Common myeloid progenitor, CD34-positive (primary cell): ENCODE measurements around the gene DDX17.
"Not testable (repeated sequence)": the region's sequence is repeated elsewhere in the genome, so short reads cannot be mapped to it uniquely, and the experiment has no call there.

ENCODE experiments used
- CTCF ChIA-PET: fragments of 350-600 bp; sonication (Branson Sonifier 250); formaldehyde crosslinking; loops from one replicate; lab custom pipeline; 2021; ENCODE audit warnings: antibody characterized with exemption; lab: Charles Lee
- POLR2A ChIA-PET: fragments of 350-600 bp; sonication (Branson Sonifier 250); formaldehyde crosslinking; loops from one replicate; lab custom pipeline; 2021; ENCODE audit warnings: antibody characterized with exemption; lab: Charles Lee
- DNase-seq, 3 donors: peaks; one replicate each; pipeline versions ENCODE4 v3.0.0 to v3.0.0-alpha.2; 2013
- H3K27ac ChIP-seq, 2 experiments: 1 replicate in 1 of 2; 2 replicates in 1 of 2; pipeline ENCODE4 v1.7.0; 2013; ENCODE audit warnings: inconsistent platforms in 2 of 2, low read length in 2 of 2, mild to moderate bottlenecking in 2 of 2, low read depth in 1 of 2, moderate library complexity in 1 of 2; ENCODE audit not compliant: severe bottlenecking in 2 of 2, insufficient read depth in 1 of 2, poor library complexity in 1 of 2
- H3K27me3 ChIP-seq, 5 experiments: replicated peaks in 2 of 5; 1 replicate in 3 of 5; 2 replicates in 2 of 5; pipeline versions ENCODE4 v1.6.1 to v1.7.0; 2013; ENCODE audit warnings: low read length in 4 of 5, mild to moderate bottlenecking in 2 of 5, moderate library complexity in 2 of 5, inconsistent platforms in 1 of 5; ENCODE audit not compliant: insufficient read depth in 5 of 5, control insufficient read depth in 4 of 5
- H3K36me3 ChIP-seq, 4 experiments: 1 replicate in 2 of 4; 2 replicates in 2 of 4; pipeline versions ENCODE4 v1.6.1 to v1.7.0; 2013; ENCODE audit warnings: low read length in 3 of 4, control low read depth in 1 of 4, mild to moderate bottlenecking in 1 of 4; ENCODE audit not compliant: control insufficient read depth in 4 of 4, insufficient read depth in 4 of 4
- H3K4me1 ChIP-seq, 4 experiments: 1 replicate in 3 of 4; 2 replicates in 1 of 4; pipeline versions ENCODE4 v1.6.1 to v1.7.1; 2013; ENCODE audit warnings: low read length in 3 of 4, mild to moderate bottlenecking in 3 of 4, control low read depth in 1 of 4, inconsistent platforms in 1 of 4, moderate library complexity in 1 of 4; ENCODE audit not compliant: control insufficient read depth in 4 of 4, insufficient read depth in 4 of 4; ENCODE audit errors: control extremely low read depth in 1 of 4
- H3K4me3 ChIP-seq, 7 experiments: 1 replicate in 4 of 7; 2 replicates in 3 of 7; pipeline versions ENCODE4 v1.5.1 to v1.7.0; 2013; ENCODE audit warnings: mild to moderate bottlenecking in 7 of 7, low read length in 6 of 7, moderate library complexity in 6 of 7, inconsistent platforms in 2 of 7, low read depth in 2 of 7, control low read depth in 1 of 7; ENCODE audit not compliant: insufficient read depth in 4 of 7, control insufficient read depth in 1 of 7; ENCODE audit errors: extremely low read depth in 1 of 7
- H3K9me3 ChIP-seq, 5 experiments: 1 replicate in 4 of 5; 2 replicates in 1 of 5; pipeline versions ENCODE4 v1.6.1 to v1.7.1; 2013; ENCODE audit warnings: low read length in 4 of 5, mild to moderate bottlenecking in 2 of 5, inconsistent platforms in 1 of 5, low read depth in 1 of 5, moderate library complexity in 1 of 5; ENCODE audit not compliant: control insufficient read depth in 4 of 5, insufficient read depth in 2 of 5; ENCODE audit errors: control extremely low read depth in 1 of 5
- WGBS: methylation state at CpG from one replicate; pipeline ENCODE4 v1.1.5; 2013; ENCODE audit not compliant: insufficient coverage; 5-methylcytosine and 5-hydroxymethylcytosine counted together

The DDX17 gene

DNA sequence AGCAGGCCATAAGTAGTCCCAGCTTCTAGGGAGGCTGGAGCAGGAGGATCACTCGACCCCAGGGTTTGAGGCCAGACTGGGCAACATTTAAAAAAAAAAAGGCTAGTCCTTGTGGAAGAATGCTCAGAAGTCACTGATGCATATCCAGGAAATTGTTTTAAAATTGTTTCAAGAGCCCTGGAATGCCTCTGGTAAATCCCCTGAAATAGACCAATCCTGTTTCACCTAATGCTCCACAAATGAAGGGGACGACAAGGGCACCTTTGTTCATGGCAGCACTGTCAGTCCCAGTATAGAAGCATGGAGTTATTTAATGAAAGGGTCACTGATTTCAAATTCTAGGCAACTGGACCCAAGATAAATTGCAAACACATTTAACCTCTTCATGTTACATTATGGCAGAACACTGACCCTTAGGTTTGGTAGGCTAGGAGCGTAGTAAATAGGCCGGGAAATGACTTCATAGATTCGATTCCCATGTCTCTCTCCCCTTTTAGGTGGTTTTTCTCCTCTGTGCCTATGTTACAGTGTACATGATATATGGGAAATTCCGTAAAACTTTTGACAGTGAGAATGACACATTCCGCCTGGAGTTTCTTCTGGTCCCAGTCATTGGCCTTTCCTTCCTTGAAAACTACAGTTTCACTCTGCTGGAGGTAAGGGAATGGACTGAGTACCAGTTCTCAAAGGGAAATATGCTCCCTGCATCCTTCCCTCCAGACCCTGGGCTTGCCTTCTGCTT lies 26.8 kb downstream of the DDX17 start:
- Histone ChIP-seq H3K27ac (no peak overlapping the region), H3K4me3 (no peak overlapping the region), H3K27me3 (no peaks in the 10 kb centered on the region), H3K36me3 (peaks cover 15 to 43% (median 31%) of the 10 kb centered on the region in 4 experiments), H3K4me1 (no peaks in the 10 kb centered on the region), H3K9me3 (no peaks in the 10 kb centered on the region)
- CTCF ChIA-PET: interaction anchor here (0.5 to 1.5 kb wide), 3 partner anchors 12 to 49 kb away, joined by 3 to 5 read pairs (median 3); no protein-coding TSS in a partner anchor
- POLR2A ChIA-PET: no interaction called here
- DNase-seq: no peak
- WGBS: 95% methylated on average over 3 of the region's 7 CpGs

DNA sequence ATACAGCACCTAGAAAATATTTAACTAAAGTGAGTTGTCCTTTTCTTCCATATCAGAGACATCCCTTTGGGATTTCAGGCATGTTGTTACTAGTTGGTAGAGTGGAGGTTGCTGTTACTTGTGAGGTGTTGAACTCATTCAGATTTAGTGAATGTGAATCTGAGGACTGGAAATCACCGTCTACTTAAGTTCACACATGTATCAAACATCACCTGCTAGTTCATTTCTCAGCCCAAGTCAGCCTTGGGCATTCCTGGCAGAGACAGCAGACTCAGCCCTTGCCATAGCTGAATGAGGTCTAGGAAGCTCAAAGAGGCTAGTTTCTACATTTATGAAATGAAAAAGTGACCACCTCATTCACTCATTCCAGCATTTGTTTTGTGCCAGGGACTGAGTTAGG lies 28.5 kb downstream of the DDX17 start:
- Histone ChIP-seq H3K27me3 (no peaks in the 10 kb centered on the region), H3K9me3 (no peaks in the 10 kb centered on the region), H3K27ac (no peak overlapping the region), H3K36me3 (peaks cover 12 to 26% (median 16%) of the 10 kb centered on the region in 4 experiments), H3K4me1 (no peaks in the 10 kb centered on the region), H3K4me3 (no peak overlapping the region)
- no peak for DNase-seq
- WGBS: no CpG with 5 or more reads among the region's 1 CpG
- ChIA-PET CTCF (no interaction called here), POLR2A (no interaction called here)

DNA sequence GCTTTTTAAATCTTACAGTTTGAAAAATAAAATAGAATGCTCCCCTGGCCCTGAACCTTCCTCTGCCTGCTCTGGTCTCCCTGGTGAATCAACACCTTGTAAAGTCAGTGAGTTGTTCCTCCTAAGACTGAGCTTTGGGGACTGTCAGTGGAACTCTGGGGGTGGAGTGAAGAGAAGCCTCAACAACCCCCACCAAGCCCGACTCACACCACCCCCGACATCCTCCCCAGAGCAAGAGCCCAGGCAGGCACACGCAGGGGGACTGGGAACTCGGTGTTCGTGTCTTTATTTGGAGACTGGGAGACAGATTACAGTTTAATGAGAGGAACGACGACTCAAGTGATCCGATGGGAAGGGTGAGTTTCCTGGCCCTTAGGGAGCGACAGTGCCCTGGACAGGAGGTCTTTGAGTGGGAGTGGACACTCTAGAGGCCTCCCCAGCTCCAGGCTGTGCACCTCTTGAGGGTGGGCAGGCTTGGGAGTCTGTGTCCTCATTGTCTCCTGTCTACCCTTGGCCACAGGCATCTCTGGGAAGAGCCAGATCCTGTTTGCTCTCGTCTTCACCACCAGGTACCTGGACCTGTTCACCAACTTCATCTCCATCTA lies 32.0 kb downstream of the DDX17 start:
- Histone ChIP-seq H3K9me3 (no peaks in the 10 kb centered on the region), H3K36me3 (no peaks in the 10 kb centered on the region), H3K4me1 (no peaks in the 10 kb centered on the region), H3K27me3 (peaks cover 0 to 4% (median 0%) of the 10 kb centered on the region in 5 experiments), H3K27ac (no peak overlapping the region), H3K4me3 (no peak overlapping the region)
- CTCF ChIA-PET: interaction anchor here (1.1 kb wide), 1 partner anchor 10 kb away, joined by 3 read pairs; no protein-coding TSS in a partner anchor
- no peak for DNase-seq
- POLR2A ChIA-PET: no interaction called here
- 96% methylated on average over 9 of the region's 10 CpGs for WGBS

DNA sequence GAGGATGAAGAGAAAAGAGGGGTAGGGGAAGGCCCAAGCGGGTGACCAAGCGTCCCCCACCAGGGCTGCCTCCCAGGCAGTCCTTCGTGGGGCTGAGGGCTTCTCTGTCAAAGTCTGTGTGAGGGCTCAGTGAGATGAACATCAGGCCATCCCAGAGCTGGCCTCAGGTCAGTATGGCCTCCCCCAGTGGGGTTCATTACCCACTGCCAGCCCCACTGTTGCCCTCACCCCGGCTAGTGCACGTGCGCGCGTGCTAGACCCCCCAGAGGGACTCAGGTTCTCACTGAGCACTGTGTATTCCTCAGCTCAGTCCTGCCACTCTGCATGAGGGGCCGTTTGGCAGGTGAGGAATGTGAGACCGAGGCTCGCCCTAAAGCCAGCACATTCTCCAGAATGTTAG lies 34.9 kb downstream of the DDX17 start:
- WGBS: 96% methylated on average over 11 of the region's 11 CpGs
- no peak for DNase-seq
- ChIA-PET POLR2A (no interaction called here), CTCF (no interaction called here)
- Histone ChIP-seq H3K9me3 (no peaks in the 10 kb centered on the region), H3K4me1 (peaks cover 0 to 13% (median 11%) of the 10 kb centered on the region in 4 experiments), H3K27ac (no peak overlapping the region), H3K27me3 (peaks cover 0 to 21% (median 11%) of the 10 kb centered on the region in 5 experiments), H3K4me3 (no peak overlapping the region), H3K36me3 (no peaks in the 10 kb centered on the region)

DNA sequence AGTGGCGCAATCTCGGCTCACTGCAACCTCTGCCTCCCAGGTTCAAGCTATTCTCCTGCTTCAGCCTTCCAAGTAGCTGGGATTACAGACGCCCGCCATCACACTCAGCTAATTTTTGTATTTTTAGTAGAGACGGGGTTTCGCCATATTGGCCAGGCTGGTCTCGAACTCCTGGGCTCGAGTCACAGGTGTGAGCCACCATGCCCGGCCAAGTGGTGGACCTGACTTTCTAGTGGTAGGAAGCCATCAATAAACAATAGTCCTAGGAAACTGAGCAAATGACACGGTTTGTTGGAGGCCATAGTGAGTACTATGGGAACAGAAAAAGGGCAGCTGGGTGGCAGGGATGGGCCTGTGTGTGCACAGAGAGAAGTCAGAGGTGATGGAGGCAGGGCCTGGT lies 35.9 kb downstream of the DDX17 start:
- peaks cover 0 to 29% (median 17%) of the 10 kb centered on the region in 5 experiments for H3K27me3 ChIP-seq
- POLR2A ChIA-PET: interaction anchor here (0.8 kb wide), 1 partner anchor 9 kb away, joined by 3 read pairs; no protein-coding TSS in a partner anchor
- CTCF ChIA-PET, H3K9me3 ChIP-seq, H3K36me3 ChIP-seq, DNase-seq, H3K4me3 ChIP-seq, H3K27ac ChIP-seq: not testable (repeated sequence)
- H3K4me1 ChIP-seq: peaks cover 0 to 13% (median 11%) of the 10 kb centered on the region in 4 experiments
- WGBS: 99% methylated on average over 10 of the region's 10 CpGs

DNA sequence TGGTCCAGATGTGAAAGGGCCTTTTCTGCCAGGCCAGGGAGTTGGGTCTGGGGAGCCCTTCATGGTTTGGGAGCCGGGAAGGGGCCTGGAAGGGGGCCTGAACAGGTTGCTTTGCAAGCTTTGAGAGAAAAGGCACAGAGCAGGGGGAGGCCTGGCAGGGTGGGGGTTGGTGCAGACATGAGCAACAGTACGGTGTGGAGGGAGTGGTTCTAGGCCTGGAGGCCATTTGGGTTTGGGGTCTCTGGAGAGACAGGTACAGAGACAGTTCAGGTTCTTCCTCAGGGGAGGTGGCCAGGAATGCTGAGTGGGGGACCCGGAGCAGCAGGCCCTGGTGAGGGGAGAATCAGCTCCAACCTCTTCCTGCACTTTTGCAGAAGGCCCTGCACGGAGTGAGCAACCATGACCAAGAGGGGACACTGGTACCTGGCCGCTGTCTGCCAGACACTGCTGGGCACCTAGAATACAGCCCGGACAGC lies 36.8 kb downstream of the DDX17 start:
- no peak for DNase-seq
- H3K36me3 ChIP-seq: no peaks in the 10 kb centered on the region
- no peak overlapping the region for H3K4me3 ChIP-seq
- CTCF ChIA-PET: interaction anchor here (0.7 to 1.5 kb wide), 2 partner anchors 17 to 18 kb away, joined by 3 to 4 read pairs; no protein-coding TSS in a partner anchor
- WGBS: 94% methylated on average over 5 of the region's 6 CpGs
- POLR2A ChIA-PET: interaction anchor here (0.8 kb wide), 1 partner anchor 9 kb away, joined by 3 read pairs; no protein-coding TSS in a partner anchor
- H3K27me3 ChIP-seq: peaks cover 0 to 29% (median 17%) of the 10 kb centered on the region in 5 experiments
- H3K4me1 ChIP-seq: peaks cover 0 to 13% (median 11%) of the 10 kb centered on the region in 4 experiments
- H3K9me3 ChIP-seq: no peaks in the 10 kb centered on the region
- H3K27ac ChIP-seq: no peak overlapping the region
